Breast epithelium (tissue), 3 donors: Measurements from ENCODE around the gene PAK2.

ENCODE experiments used
- CTCF ChIP-seq, 3 donors: fragments of 450-650 bp; IDR thresholded peaks; one replicate each; pipeline ENCODE4 v1.5.1; 2016 to 2017; ENCODE audit warnings: antibody characterized with exemption in 3 of 3, mild to moderate bottlenecking in 3 of 3, moderate library complexity in 3 of 3
- POLR2A ChIP-seq: fragments of 450-650 bp; IDR thresholded peaks from one replicate; pipeline ENCODE4 v1.6.1; 2016; ENCODE audit warnings: antibody characterized with exemption, mild to moderate bottlenecking, moderate library complexity

GRCh38 chr3:196737655-196738054, 2.0 kb upstream of the PAK2 start:
- no peak for TF ChIP-seq CTCF (IDR thresholded peaks at IDR 0.05)
- TF ChIP-seq POLR2A = no peak
